Measurements from ENCODE around the gene APOBEC4. TPM values are rescaled to one million over a fixed set of nuclear protein-coding genes. Genes with fewer than 3 reads are reported as not detected.

Gene APOBEC4
- total RNA-seq, 1 experiment from 2014 or later, result not detected

DNA sequence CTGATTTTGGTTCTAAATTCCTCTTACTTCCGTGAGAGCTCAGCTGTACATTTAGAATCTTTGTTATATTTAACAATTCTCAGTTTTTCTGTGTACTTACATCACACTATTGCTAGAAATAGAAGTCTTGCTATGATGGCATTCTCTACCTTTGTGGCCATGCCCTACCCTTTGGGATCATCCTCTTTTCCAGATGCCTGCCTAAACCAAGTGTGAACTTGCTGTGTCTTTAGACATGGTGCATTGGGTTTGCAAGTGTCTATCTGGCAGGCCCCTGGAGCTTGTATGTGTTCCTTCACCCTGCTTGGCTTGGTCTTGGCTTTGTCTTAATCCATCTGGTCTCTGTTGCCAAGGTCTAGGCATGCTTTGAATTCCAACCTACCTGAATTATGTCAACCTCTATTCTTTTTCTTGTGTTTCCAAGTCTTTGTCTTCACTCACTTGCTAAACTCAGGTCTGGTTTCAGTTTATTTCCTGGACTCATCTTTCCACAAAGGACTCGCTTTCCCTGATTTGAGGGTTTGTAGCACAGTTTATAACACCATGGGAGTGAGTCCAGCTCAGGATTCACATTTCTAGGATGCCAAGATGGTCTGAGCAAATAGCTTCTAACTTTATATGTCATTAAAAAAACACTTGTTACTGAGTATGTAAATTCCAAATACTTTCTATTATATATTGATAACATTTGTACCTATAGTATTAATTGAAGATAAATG is 20.6 kb upstream of the APOBEC4 start:
- Histone ChIP-seq H4K20me1 (ENCODE audit: insufficient read depth) (no peaks in the 10 kb centered on the region), H3K4me2 (ENCODE audit: low read length) (no peak overlapping the region), H3K36me3 (ENCODE audit: control insufficient read depth in 1 of 2, insufficient read depth in 2 of 2, low read length in 2 of 2) (no peaks in the 10 kb centered on the region), H3K79me2 (ENCODE audit: insufficient read depth, low read length) (no peaks in the 10 kb centered on the region), H3K27ac (ENCODE audit: low read depth, low read length) (no peak overlapping the region), H3K27me3 (ENCODE audit: insufficient read depth, low read length) (no peaks in the 10 kb centered on the region), H3K9ac (ENCODE audit: low read length) (no peak overlapping the region), H3K9me3 (ENCODE audit: control insufficient read depth in 1 of 2, insufficient read depth in 1 of 2, low read depth in 1 of 2, low read length in 2 of 2) (peaks cover 0 to 4% of the 10 kb centered on the region in 2 experiments; a peak in 1 of 4 replicates), H3K4me3 (replicated peaks in 1 of 2; ENCODE audit: low read depth in 1 of 2, low read length in 2 of 2) (no peak overlapping the region), H2AFZ (ENCODE audit: low read depth, low read length, poor library complexity, severe bottlenecking) (no peak overlapping the region), H3K9me2 (ENCODE audit: insufficient read depth) (no peaks in the 10 kb centered on the region), H3K4me1 (ENCODE audit: control insufficient read depth in 1 of 2, insufficient read depth in 2 of 2, low read length in 2 of 2) (no peaks in the 10 kb centered on the region)
- CTCF ChIA-PET, result interaction anchor here (3.1 kb wide), 1 partner anchor 11 kb away, joined by 19 read pairs; no protein-coding TSS in a partner anchor
- TF ChIP-seq SP1 (IDR thresholded peaks at IDR 0.05; ENCODE audit: low read depth) (no peak), EGR1 (IDR thresholded peaks at IDR 0.05; ENCODE audit: low read depth) (no peak), EZH2phosphoT487 (IDR thresholded peaks at IDR 0.05; ENCODE audit: borderline replicate concordance) (no peak), JUND (IDR thresholded peaks at IDR 0.05) (no peak), POLR2A (IDR thresholded peaks at IDR 0.05; ENCODE audit: borderline replicate concordance, extremely low read depth, insufficient read depth, insufficient read length) (no peak), SRF (IDR thresholded peaks at IDR 0.05; ENCODE audit: low read depth) (no peak), EZH2 (IDR thresholded peaks at IDR 0.05) (no peak), TCF7L2 (IDR thresholded peaks at IDR 0.05; ENCODE audit: borderline replicate concordance, extremely low read depth, insufficient read depth, insufficient read length) (no peak), SIN3A (IDR thresholded peaks at IDR 0.05; ENCODE audit: low read depth) (no peak), ELF1 (IDR thresholded peaks at IDR 0.05; ENCODE audit: borderline replicate concordance, low read depth) (no peak), POLR2AphosphoS5 (IDR thresholded peaks at IDR 0.05; ENCODE audit: low read depth, low read length) (no peak), RAD21 (IDR thresholded peaks at IDR 0.05; ENCODE audit: low read depth) (no peak), ZFX (IDR thresholded peaks at IDR 0.05) (no peak), FOSL1 (IDR thresholded peaks at IDR 0.05; ENCODE audit: low read depth) (no peak)
- TF ChIP-seq, protein P1, sequence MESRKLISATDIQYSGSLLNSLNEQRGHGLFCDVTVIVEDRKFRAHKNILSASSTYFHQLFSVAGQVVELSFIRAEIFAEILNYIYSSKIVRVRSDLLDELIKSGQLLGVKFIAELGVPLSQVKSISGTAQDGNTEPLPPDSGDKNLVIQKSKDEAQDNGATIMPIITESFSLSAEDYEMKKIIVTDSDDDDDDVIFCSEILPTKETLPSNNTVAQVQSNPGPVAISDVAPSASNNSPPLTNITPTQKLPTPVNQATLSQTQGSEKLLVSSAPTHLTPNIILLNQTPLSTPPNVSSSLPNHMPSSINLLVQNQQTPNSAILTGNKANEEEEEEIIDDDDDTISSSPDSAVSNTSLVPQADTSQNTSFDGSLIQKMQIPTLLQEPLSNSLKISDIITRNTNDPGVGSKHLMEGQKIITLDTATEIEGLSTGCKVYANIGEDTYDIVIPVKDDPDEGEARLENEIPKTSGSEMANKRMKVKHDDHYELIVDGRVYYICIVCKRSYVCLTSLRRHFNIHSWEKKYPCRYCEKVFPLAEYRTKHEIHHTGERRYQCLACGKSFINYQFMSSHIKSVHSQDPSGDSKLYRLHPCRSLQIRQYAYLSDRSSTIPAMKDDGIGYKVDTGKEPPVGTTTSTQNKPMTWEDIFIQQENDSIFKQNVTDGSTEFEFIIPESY (IDR thresholded peaks at IDR 0.05; ENCODE audit: extremely low read depth, insufficient replicate concordance, low read length), result no peak
- TF ChIP-seq, protein P2, sequence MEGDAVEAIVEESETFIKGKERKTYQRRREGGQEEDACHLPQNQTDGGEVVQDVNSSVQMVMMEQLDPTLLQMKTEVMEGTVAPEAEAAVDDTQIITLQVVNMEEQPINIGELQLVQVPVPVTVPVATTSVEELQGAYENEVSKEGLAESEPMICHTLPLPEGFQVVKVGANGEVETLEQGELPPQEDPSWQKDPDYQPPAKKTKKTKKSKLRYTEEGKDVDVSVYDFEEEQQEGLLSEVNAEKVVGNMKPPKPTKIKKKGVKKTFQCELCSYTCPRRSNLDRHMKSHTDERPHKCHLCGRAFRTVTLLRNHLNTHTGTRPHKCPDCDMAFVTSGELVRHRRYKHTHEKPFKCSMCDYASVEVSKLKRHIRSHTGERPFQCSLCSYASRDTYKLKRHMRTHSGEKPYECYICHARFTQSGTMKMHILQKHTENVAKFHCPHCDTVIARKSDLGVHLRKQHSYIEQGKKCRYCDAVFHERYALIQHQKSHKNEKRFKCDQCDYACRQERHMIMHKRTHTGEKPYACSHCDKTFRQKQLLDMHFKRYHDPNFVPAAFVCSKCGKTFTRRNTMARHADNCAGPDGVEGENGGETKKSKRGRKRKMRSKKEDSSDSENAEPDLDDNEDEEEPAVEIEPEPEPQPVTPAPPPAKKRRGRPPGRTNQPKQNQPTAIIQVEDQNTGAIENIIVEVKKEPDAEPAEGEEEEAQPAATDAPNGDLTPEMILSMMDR (IDR thresholded peaks at IDR 0.05 in 2 of 3, conservative IDR thresholded peaks at IDR 0.05 in 1 of 3; ENCODE audit: borderline replicate concordance in 1 of 3, insufficient read depth in 1 of 3, low read depth in 2 of 3, low read length in 2 of 3), result no peak
- BruUV-seq (replicated peaks), result no TSS peak
- no peak for ATAC-seq
- RAD21 ChIA-PET (ENCODE audit: low non-redundant PET in 1 of 2, low total read pairs in 2 of 2, uncharacterized antibody in 2 of 2, unreplicated experiment in 2 of 2), result no interaction called here
- POLR2A ChIA-PET, result no interaction called here
- DNase-seq (ENCODE audit: low read depth, low spot score), result no peak
- intact Hi-C loops (cut with micrococcal nuclease), result no loop called here
